ENCODE measurements around the gene DDAH2. TPM values are rescaled to one million over a fixed set of nuclear protein-coding genes. Genes with fewer than 3 reads are reported as not detected.
A peak's percentile ranks its signal among the peaks of the same experiment; 100 is the strongest.

The DDAH2 gene
- total and polyA plus RNA-seq, 5 donors from 2014 or later = 13.6 to 19.8 (median 16.7) TPM

DNA sequence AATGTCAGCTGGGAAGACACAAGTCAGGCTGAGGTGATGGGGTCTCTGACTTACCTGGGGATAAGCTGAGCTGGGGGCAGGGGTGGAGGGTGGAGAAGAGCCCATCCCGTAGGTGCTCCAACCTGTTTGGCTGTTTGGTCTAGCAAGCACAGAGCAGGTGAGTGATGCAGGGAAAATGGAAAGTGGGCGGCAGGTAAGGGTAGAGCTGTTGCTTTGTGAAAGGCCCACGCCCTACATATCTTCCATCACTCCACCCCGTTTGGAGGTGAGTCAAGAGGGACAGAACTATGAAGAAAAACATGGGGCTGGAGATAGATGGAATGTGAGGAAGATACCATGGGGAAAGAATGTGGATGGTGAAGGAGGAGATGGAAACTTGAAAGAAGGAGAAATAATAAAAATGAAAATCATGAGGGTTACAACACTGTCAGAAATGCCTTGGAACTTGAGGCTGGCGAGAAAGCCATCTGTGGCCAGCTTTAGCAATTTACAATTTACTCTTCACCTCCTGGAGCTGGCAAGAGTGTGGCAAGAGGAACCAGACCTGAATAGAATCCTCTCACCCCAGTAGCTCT is 8.8 kb downstream of the DDAH2 start:
- Mint-ChIP-seq H3K9me3 (no peaks in the 10 kb centered on the region), H3K27ac (no peak overlapping the region), H3K4me3 (no peak overlapping the region), H3K36me3 (no peaks in the 10 kb centered on the region), H3K4me1 (no peaks in the 10 kb centered on the region), H3K27me3 (no peaks in the 10 kb centered on the region)
- Histone ChIP-seq H3K4me3 (ENCODE audit: low read depth, low read length) (no peak overlapping the region), H3K36me3 (ENCODE audit: control insufficient read depth, insufficient read depth, low read length) (no peaks in the 10 kb centered on the region), H3K27me3 (ENCODE audit: control insufficient read depth, insufficient read depth, low read length) (no peaks in the 10 kb centered on the region), H3K27ac (ENCODE audit: insufficient read depth, low read length, poor library complexity, severe bottlenecking) (no peak overlapping the region), H3K9me3 (ENCODE audit: control insufficient read depth in 2 of 2, low read length in 2 of 2) (no peaks in the 10 kb centered on the region), H3K4me1 (ENCODE audit: control insufficient read depth, insufficient read depth, low read length, poor library complexity, severe bottlenecking) (no peaks in the 10 kb centered on the region)
- ATAC-seq (ENCODE audit: low read depth in 2 of 2) (no peak), DNase-seq (no peak)

DNA sequence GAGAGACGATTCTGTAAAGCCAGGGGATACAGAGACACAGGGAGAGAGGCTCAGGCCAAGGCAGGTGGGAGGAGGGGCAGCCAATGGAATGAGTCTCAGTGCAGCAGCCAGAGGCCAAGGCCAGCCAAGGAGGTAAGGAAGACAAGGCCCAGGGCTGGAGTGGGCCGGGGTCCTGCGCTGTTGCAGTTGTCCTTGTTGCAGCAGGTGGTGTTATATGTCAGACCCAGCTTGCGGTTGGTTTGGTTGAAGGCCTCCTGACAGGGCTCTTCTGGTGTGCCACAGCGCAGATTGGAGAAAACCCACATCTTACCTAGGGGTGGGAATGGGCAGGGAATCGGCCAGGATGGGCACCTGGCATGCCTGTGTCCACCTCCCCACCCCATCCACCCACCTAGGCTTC is 10.1 kb downstream of the DDAH2 start:
- Histone ChIP-seq H3K27me3 (ENCODE audit: control insufficient read depth, insufficient read depth, low read length) (no peaks in the 10 kb centered on the region), H3K4me3 (ENCODE audit: low read depth, low read length) (no peak overlapping the region), H3K9me3 (ENCODE audit: control insufficient read depth in 2 of 2, low read length in 2 of 2) (no peaks in the 10 kb centered on the region), H3K4me1 (ENCODE audit: control insufficient read depth, insufficient read depth, low read length, poor library complexity, severe bottlenecking) (no peaks in the 10 kb centered on the region), H3K36me3 (ENCODE audit: control insufficient read depth, insufficient read depth, low read length) (no peaks in the 10 kb centered on the region), H3K27ac (ENCODE audit: insufficient read depth, low read length, poor library complexity, severe bottlenecking) (no peak overlapping the region)
- no peaks in the 10 kb centered on the region for H3K27me3 Mint-ChIP-seq
- H3K36me3 Mint-ChIP-seq = no peaks in the 10 kb centered on the region
- ATAC-seq (ENCODE audit: low read depth in 2 of 2) (no peak), DNase-seq (no peak)
- no peak overlapping the region for H3K4me3 Mint-ChIP-seq
- no peaks in the 10 kb centered on the region for H3K9me3 Mint-ChIP-seq
- no peak overlapping the region for H3K27ac Mint-ChIP-seq
- peaks cover 0 to 2% (median under 1%) of the 10 kb centered on the region in 4 donors for H3K4me1 Mint-ChIP-seq

DNA sequence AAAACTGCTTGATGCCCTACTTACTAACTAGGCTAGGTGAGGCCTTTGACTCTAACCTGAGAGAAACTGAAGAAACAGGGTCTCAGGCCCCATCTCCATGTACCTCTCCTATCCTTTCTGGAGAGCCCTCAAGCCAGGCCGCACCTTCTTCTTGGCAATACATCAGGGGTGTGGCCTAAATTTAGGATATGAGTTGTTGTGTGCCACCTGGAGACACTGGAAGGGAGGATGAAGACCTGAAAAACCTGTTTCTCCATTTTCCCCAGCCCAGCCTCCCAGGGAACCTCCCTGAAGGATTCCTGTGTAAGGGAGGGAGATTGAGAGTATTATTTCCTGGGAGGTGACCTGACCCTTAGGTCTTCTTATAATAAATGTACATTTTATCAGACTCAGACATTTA is 10.8 kb downstream of the DDAH2 start:
- Histone ChIP-seq H3K27me3 (ENCODE audit: control insufficient read depth, insufficient read depth, low read length) (no peaks in the 10 kb centered on the region), H3K4me1 (ENCODE audit: control insufficient read depth, insufficient read depth, low read length, poor library complexity, severe bottlenecking) (no peaks in the 10 kb centered on the region), H3K36me3 (ENCODE audit: control insufficient read depth, insufficient read depth, low read length) (no peaks in the 10 kb centered on the region), H3K9me3 (ENCODE audit: control insufficient read depth in 2 of 2, low read length in 2 of 2) (no peaks in the 10 kb centered on the region), H3K4me3 (ENCODE audit: low read depth, low read length) (no peak overlapping the region), H3K27ac (ENCODE audit: insufficient read depth, low read length, poor library complexity, severe bottlenecking) (no peak overlapping the region)
- Mint-ChIP-seq H3K4me1 (peaks cover 0 to 3% (median under 1%) of the 10 kb centered on the region in 4 donors), H3K27me3 (no peaks in the 10 kb centered on the region), H3K27ac (no peak overlapping the region), H3K4me3 (no peak overlapping the region), H3K36me3 (no peaks in the 10 kb centered on the region), H3K9me3 (no peaks in the 10 kb centered on the region)
- no peak for ATAC-seq (ENCODE audit: low read depth in 2 of 2)
- no peak for DNase-seq

DNA sequence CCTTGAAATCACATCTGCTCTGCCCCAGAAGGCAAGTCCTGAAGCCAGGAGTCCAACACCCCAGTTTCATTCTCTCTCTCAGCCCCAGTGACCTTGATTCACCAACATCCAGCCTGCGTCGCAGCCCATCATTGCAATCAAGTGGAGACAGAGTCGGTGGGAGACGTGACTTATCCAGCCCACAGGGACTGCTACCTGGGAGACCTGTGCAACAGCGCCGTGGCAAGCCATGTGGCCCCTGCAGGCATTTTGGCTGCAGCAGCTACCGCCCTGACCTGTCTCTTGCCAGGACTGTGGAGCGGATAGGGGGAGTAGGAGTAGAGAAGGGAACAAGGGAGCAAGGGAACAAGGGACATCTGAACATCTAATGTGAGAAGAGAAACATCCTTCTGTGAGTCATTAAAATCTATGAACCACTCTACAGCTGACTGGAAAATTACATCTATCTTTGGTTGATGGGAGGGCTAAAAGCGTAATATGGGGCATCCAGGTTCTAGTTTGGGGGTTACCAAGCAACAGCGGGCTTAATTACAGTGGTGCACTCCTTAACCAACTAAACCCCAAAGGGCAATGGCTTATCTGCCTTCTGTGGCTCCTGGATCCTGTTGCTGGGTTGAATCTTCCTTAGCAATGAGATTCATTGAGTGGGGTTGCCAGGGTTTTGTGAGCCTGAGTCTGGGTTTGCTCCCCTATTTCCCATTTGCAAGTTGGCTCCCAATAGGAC is 11.4 kb downstream of the DDAH2 start:
- Histone ChIP-seq H3K9me3 (ENCODE audit: control insufficient read depth in 2 of 2, low read length in 2 of 2) (no peaks in the 10 kb centered on the region), H3K4me3 (ENCODE audit: low read depth, low read length) (no peak overlapping the region), H3K27ac (ENCODE audit: insufficient read depth, low read length, poor library complexity, severe bottlenecking) (no peak overlapping the region), H3K27me3 (ENCODE audit: control insufficient read depth, insufficient read depth, low read length) (no peaks in the 10 kb centered on the region), H3K4me1 (ENCODE audit: control insufficient read depth, insufficient read depth, low read length, poor library complexity, severe bottlenecking) (no peaks in the 10 kb centered on the region), H3K36me3 (ENCODE audit: control insufficient read depth, insufficient read depth, low read length) (no peaks in the 10 kb centered on the region)
- Mint-ChIP-seq H3K9me3 (no peaks in the 10 kb centered on the region), H3K4me1 (peaks cover 0 to 3% (median under 1%) of the 10 kb centered on the region in 4 donors), H3K27me3 (peaks cover 1% of the 10 kb centered on the region), H3K36me3 (no peaks in the 10 kb centered on the region), H3K4me3 (no peak overlapping the region), H3K27ac (peak overlapping the region in 1 of 3 donors; percentile 15)
- no peak for ATAC-seq (ENCODE audit: low read depth in 2 of 2)
- no peak for DNase-seq

DNA sequence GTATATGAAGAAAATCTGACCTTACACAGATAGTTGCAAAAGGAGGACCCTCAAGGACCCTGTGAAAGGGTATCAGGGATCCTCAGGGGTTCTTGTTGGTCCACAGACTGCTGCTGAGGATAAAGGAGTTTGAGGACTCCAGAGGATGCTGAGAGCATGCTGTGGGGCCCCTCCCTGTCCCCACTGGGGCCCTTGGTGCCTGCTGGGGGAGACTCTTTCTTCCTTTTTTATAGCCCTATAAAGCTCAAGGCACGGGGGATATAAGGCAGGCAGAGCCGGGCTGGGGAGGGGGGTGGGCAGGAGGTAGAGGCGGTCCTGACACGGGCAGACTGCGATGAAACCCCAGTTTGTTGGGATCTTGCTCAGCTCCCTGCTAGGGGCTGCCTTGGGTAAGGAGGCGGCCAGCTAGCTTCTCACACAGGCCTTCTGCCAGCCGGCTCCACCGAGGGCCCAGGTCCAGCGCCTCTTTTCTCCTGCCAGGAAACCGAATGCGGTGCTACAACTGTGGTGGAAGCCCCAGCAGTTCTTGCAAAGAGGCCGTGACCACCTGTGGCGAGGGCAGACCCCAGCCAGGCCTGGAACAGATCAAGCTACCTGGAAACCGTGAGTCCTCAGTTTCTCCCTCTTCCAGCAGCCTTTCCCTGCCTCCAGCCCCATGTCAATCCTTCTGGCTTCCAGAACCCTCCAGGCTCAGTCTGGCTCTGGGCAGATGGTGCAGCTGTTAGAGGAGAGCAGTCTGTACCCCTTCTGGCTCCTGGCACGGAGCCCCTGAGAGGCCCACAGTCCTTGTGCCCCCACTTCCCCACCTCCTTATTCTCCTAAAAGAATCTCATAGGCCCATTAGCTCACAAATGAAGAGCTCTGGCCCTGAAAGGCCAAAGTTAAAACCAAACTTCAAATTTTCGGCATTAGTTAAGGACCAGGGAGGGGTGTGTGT is 13.8 kb downstream of the DDAH2 start, which contains the start of gene LY6G6D:
TSS of gene LY6G6D (plus strand) at position 327 of the 937 bp plus-strand sequence. CDS start at position 335, 8 bp downstream.
- no peaks in the 10 kb centered on the region for H3K9me3 ChIP-seq (ENCODE audit: control insufficient read depth in 2 of 2, low read length in 2 of 2)
- peaks cover 0 to 22% (median 10%) of the 10 kb centered on the region in 4 donors for H3K4me1 Mint-ChIP-seq
- H3K36me3 Mint-ChIP-seq = no peaks in the 10 kb centered on the region
- DNase-seq (no peak), ATAC-seq (ENCODE audit: low read depth in 2 of 2) (no peak)
- no peaks in the 10 kb centered on the region for H3K36me3 ChIP-seq (ENCODE audit: control insufficient read depth, insufficient read depth, low read length)
- no peaks in the 10 kb centered on the region for H3K27me3 ChIP-seq (ENCODE audit: control insufficient read depth, insufficient read depth, low read length)
- H3K27me3 Mint-ChIP-seq = peaks cover 5% of the 10 kb centered on the region
- H3K4me1 ChIP-seq (ENCODE audit: control insufficient read depth, insufficient read depth, low read length, poor library complexity, severe bottlenecking) = peaks cover 11% of the 10 kb centered on the region
- no peak within 1 kb of the TSS for H3K4me3 Mint-ChIP-seq
- no peak within 1 kb of the TSS for H3K27ac ChIP-seq (ENCODE audit: insufficient read depth, low read length, poor library complexity, severe bottlenecking)
- H3K27ac Mint-ChIP-seq = peak within 1 kb of the TSS in 2 of 3 donors; percentile 6 to 89
- no peak within 1 kb of the TSS for H3K4me3 ChIP-seq (ENCODE audit: low read depth, low read length)
- H3K9me3 Mint-ChIP-seq = no peaks in the 10 kb centered on the region

DNA sequence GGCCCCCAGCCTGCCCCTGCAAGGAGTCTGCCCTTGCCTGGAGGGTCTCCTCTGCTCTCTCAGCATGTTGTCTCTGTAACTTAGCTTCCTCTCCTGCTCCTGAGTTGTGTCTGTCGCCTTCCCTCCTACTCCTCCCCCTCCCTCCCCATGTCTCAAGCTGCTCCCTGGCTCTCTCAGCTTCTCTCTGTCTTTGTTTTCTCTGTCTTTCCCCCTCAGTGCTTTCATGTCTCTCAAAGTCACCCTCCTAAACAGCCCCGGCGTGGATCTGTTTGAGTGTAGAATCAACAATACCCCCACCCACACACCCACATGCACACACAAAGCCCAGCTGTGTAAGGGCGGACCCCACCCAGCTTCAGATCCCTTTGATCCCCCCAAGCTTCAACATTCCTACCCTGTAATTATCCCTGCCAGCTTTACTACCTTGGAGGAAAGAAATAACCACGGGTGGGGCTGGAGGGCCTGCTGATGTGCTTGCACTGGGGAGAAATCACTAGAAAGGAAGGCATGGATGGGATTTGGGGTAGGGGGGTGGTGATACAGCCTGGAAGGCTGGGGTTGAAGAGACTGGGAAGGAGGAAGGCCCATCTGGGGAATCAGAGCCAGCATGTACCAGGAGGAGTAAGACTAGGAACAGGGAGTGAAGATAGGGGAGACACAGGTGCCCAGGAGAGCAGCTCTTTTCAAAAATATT is 15.0 kb downstream of the DDAH2 start:
- no peak overlapping the region for H3K4me3 Mint-ChIP-seq
- no peak for ATAC-seq (ENCODE audit: low read depth in 2 of 2)
- peaks cover 0 to 22% (median 10%) of the 10 kb centered on the region in 4 donors for H3K4me1 Mint-ChIP-seq
- Histone ChIP-seq H3K27me3 (ENCODE audit: control insufficient read depth, insufficient read depth, low read length) (no peaks in the 10 kb centered on the region), H3K36me3 (ENCODE audit: control insufficient read depth, insufficient read depth, low read length) (no peaks in the 10 kb centered on the region), H3K4me1 (ENCODE audit: control insufficient read depth, insufficient read depth, low read length, poor library complexity, severe bottlenecking) (peaks cover 11% of the 10 kb centered on the region), H3K27ac (ENCODE audit: insufficient read depth, low read length, poor library complexity, severe bottlenecking) (no peak overlapping the region), H3K9me3 (ENCODE audit: control insufficient read depth in 2 of 2, low read length in 2 of 2) (no peaks in the 10 kb centered on the region), H3K4me3 (ENCODE audit: low read depth, low read length) (no peak overlapping the region)
- peak overlapping the region in 1 of 3 donors; percentile 89 for H3K27ac Mint-ChIP-seq
- peaks cover 5% of the 10 kb centered on the region for H3K27me3 Mint-ChIP-seq
- H3K36me3 Mint-ChIP-seq = no peaks in the 10 kb centered on the region
- no peaks in the 10 kb centered on the region for H3K9me3 Mint-ChIP-seq
- no peak for DNase-seq

DNA sequence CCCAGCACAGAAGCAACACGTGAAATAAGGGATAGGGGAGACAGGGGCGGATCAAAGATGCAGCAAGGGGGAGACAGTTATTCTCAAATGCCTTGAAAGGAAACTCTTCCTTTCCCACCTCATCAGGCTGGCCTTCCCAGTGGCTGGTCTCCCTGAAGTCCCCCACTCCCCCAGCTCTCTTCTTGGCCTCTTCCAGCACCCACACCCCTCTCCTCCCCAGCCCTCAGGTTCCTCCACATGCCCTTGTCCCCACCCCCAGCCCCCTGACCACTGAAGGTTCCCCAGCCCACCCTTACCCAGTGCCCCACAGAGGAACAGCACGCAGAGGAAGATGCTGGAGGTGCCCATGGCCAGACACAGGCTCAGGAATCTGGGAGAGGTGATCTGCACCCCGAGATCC is 15.6 kb downstream of the DDAH2 start:
- Histone ChIP-seq H3K4me1 (ENCODE audit: control insufficient read depth, insufficient read depth, low read length, poor library complexity, severe bottlenecking) (peaks cover 11% of the 10 kb centered on the region), H3K27me3 (ENCODE audit: control insufficient read depth, insufficient read depth, low read length) (no peaks in the 10 kb centered on the region), H3K4me3 (ENCODE audit: low read depth, low read length) (no peak overlapping the region), H3K9me3 (ENCODE audit: control insufficient read depth in 2 of 2, low read length in 2 of 2) (no peaks in the 10 kb centered on the region), H3K36me3 (ENCODE audit: control insufficient read depth, insufficient read depth, low read length) (no peaks in the 10 kb centered on the region), H3K27ac (ENCODE audit: insufficient read depth, low read length, poor library complexity, severe bottlenecking) (no peak overlapping the region)
- DNase-seq (no peak), ATAC-seq (ENCODE audit: low read depth in 2 of 2) (no peak)
- Mint-ChIP-seq H3K36me3 (no peaks in the 10 kb centered on the region), H3K9me3 (no peaks in the 10 kb centered on the region), H3K4me3 (no peak overlapping the region), H3K27me3 (peaks cover 5% of the 10 kb centered on the region), H3K27ac (no peak overlapping the region), H3K4me1 (peaks cover 0 to 22% (median 10%) of the 10 kb centered on the region in 4 donors)

Measured in CD4-positive, CD25-positive, alpha-beta regulatory T cell (primary cell).